ENCODE results near the gene TAAR5.

- TF ChIP-seq CTCF (IDR thresholded peaks at IDR 0.05; ENCODE audit: poor library complexity), result no peak
- no peak for TF ChIP-seq EZH2phosphoT487 (IDR thresholded peaks at IDR 0.05; ENCODE audit: low read depth, severe bottlenecking, unreplicated experiment)
These were observed 23.0 kb upstream of the TAAR5 start for GRCh38 chr6:132612449-132613108.
